HG03139 (cell line): Measurements from ENCODE around the gene SHISA4.
"Not testable (repeated sequence)": the region's sequence is repeated elsewhere in the genome, so short reads cannot be mapped to it uniquely, and the experiment has no call there.

ENCODE experiments used
- ATAC-seq: cut with Tn5 transposase; IDR thresholded peaks from one replicate; pipeline ENCODE4 v1.9.1; 2021; ENCODE audit not compliant: unreplicated experiment

Gene SHISA4

DNA sequence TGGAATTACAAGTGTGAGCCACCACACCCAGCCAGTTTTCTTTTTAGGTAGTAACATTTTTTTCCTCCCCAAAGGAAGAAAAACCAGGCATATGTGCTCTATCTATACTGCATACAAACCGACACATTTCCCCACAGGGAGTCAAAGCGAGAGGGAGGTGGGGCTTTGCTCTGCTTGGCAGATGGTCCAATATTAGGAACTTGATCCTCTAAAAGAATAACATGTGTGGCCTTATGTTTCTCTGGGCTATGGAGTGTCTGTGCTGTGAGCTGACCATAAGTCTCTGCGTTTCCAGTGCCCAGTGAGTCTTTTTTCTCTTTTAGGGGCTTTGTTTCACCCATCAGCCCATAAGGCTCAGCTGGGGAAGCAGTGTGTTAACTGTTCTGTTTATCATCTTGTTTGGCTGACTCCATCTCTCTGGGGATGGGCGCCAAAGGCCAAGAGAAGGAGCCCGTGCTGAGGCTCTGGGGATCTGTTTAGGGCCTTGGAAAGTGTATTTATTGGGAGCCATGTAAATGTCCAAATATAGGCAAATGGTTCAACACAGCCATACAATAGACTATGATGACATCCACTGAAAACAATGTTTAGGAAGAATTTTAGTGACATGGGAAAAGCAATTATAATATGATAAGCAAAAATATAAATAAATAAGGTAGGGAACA lies 37.4 kb downstream of the SHISA4 start:
- ATAC-seq, result no peak

GRCh38 chr1:201928266-201928665 lies 39.6 kb downstream of the SHISA4 start:
- no peak for ATAC-seq

- ATAC-seq, result no peak
These were observed 41.4 kb downstream of the SHISA4 start for GRCh38 chr1:201930137-201930536.

DNA sequence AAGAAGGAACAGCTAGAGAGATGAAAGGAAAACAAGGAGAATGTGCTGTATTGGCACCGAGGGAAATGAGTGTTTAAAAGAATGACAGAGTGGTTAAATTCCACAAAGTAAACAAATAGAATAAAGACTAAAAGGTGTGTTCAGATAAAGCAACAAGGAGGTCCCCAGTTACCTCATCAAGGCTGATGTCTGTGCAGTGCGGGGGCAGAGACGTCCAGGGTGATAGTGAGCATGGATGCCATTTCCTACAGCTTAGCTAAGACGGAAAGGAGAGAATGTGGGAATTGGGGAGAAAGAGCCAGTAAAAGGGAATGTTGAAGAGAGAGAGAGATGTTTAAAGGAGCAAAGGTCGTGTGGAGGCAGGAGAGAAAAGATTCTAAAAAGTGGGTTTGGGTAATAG lies 42.1 kb downstream of the SHISA4 start:
- ATAC-seq, result no peak

- no peak for ATAC-seq
These were observed 45.2 kb downstream of the SHISA4 start for GRCh38 chr1:201933840-201934430.

- no peak for ATAC-seq
These were observed 49.0 kb downstream of the SHISA4 start for GRCh38 chr1:201937624-201938213.

- no peak for ATAC-seq
These were observed 49.8 kb downstream of the SHISA4 start for GRCh38 chr1:201938440-201939035.

DNA sequence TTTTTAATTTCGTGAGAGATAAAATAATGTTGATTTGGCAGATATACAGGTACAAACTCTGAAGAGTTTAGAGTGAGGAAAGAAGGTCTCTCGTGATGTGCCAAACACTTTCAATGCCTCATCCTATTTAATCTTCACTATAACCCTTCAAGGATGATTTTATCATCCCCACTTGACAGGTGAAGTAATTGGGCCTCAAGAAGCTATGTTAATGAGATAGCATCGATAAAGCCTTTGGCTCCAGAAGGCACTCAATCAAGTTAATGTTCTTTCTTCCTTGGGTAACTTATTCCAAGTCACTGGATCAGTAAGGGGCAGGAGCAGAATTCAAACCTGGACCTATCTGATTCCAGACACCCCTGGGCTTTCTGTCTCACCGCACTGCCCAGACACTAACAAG lies 50.5 kb downstream of the SHISA4 start:
- ATAC-seq, result no peak

DNA sequence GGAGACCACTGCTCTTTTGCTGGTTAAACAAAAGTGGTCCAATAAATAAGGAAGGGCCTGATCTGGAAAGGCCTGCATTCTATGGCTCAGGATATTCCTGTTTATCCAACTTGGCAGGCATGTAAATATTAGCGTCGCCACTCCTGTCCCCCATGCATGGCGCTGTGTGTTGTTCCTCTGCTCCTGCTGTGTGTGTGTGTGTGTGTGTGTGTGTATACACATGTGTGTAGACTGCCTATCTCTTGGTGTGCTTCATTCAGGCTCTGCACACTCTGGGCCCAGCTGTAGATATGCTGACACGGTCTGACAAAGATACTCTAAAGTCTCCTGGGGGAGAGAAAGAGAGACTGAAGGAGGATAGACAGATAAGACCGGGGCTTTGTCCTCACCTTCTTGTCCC lies 50.9 kb downstream of the SHISA4 start:
- ATAC-seq, result no peak

GRCh38 chr1:201940316-201940715 lies 51.6 kb downstream of the SHISA4 start:
- not testable (repeated sequence) for ATAC-seq

- no peak for ATAC-seq
These were observed 52.9 kb downstream of the SHISA4 start for GRCh38 chr1:201941420-201942128.

DNA sequence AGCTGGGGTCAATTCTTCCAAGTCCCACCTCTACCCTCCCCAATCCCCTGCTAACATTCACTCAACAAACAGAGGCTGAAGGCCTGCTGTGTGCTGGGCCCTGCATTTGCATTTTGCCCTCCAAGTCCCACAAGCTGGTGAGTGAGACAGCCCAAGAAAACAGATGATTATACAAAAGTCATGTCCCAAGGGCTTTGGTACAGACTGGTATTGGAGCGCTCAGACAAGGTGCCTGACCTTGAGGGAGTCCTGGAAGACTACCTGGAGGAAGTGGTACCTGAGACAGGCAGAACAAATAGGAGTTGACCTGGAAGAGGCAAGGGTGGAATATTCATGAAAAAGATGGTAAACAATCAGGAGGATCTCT lies 53.4 kb downstream of the SHISA4 start:
- ATAC-seq, result no peak
